ENCODE data around the gene ZFP36L1.

Gene ZFP36L1

GRCh38 chr14:68816183-68816942, 23.5 kb upstream of the ZFP36L1 start:
- FAIRE-seq (peak; percentile 97), DNase-seq (ENCODE audit: low spot score) (peak; percentile 98)

GRCh38 chr14:68815298-68816182, 22.7 kb upstream of the ZFP36L1 start:
- FAIRE-seq: peak; percentile 32
- no peak for DNase-seq (ENCODE audit: low spot score)

- FAIRE-seq: peak; percentile 82
- DNase-seq (ENCODE audit: low spot score): peak; percentile 88
Observed at GRCh38 chr14:68814539-68815297, 21.9 kb upstream of the ZFP36L1 start.

GRCh38 chr14:68814238-68814538, 21.3 kb upstream of the ZFP36L1 start:
- no peak for FAIRE-seq
- DNase-seq (ENCODE audit: low spot score): no peak

- FAIRE-seq (peak; percentile 72), DNase-seq (ENCODE audit: low spot score) (no peak)
Observed at GRCh38 chr14:68813318-68813838, 20.5 kb upstream of the ZFP36L1 start.

- no peak for FAIRE-seq
- DNase-seq (ENCODE audit: low spot score): no peak
Observed at GRCh38 chr14:68811171-68811570, 18.3 kb upstream of the ZFP36L1 start.

GRCh38 chr14:68810173-68811153, 17.6 kb upstream of the ZFP36L1 start:
- no peak for FAIRE-seq

GRCh38 chr14:68809524-68809923, 16.7 kb upstream of the ZFP36L1 start:
- DNase-seq (ENCODE audit: low spot score) (no peak), FAIRE-seq (peak; percentile 52)

More at GRCh38 chr14:68810173-68811153, 17.6 kb upstream of the ZFP36L1 start:
- no peak for DNase-seq (ENCODE audit: low spot score)

- DNase-seq (ENCODE audit: low spot score): no peak
- FAIRE-seq: peak; percentile 91
Observed at GRCh38 chr14:68808696-68809480, 16.0 kb upstream of the ZFP36L1 start.

- peak; percentile 72 for FAIRE-seq
- no peak for DNase-seq (ENCODE audit: low spot score)
Observed at GRCh38 chr14:68807987-68808386, 15.1 kb upstream of the ZFP36L1 start.

GRCh38 chr14:68807148-68807600, 14.3 kb upstream of the ZFP36L1 start:
- peak; percentile 87 for FAIRE-seq
- peak; percentile 68 for DNase-seq (ENCODE audit: low spot score)

- no peak for DNase-seq (ENCODE audit: low spot score)
- peak; percentile 59 for FAIRE-seq
Observed at GRCh38 chr14:68806526-68807147, 13.8 kb upstream of the ZFP36L1 start.

GRCh38 chr14:68805414-68805813, 12.5 kb upstream of the ZFP36L1 start:
- DNase-seq (ENCODE audit: low spot score) (no peak), FAIRE-seq (no peak)

GRCh38 chr14:68801631-68802030, 8.8 kb upstream of the ZFP36L1 start:
- FAIRE-seq: no peak
- no peak for DNase-seq (ENCODE audit: low spot score)

GRCh38 chr14:68800953-68801352, 8.1 kb upstream of the ZFP36L1 start:
- FAIRE-seq (no peak), DNase-seq (ENCODE audit: low spot score) (no peak)

- no peak for DNase-seq (ENCODE audit: low spot score)
- peak; percentile 74 for FAIRE-seq
Observed at GRCh38 chr14:68800390-68800789, 7.5 kb upstream of the ZFP36L1 start.

GRCh38 chr14:68798621-68799020, 5.8 kb upstream of the ZFP36L1 start:
- peak; percentile 23 for FAIRE-seq

GRCh38 chr14:68797121-68797670, 4.3 kb upstream of the ZFP36L1 start:
- no peak for FAIRE-seq
- no peak for DNase-seq (ENCODE audit: low spot score)

More at GRCh38 chr14:68798621-68799020, 5.8 kb upstream of the ZFP36L1 start:
- no peak for DNase-seq (ENCODE audit: low spot score)

Data from urothelium cell line (cell line).